ENCODE data around the gene MUC4.

DNA sequence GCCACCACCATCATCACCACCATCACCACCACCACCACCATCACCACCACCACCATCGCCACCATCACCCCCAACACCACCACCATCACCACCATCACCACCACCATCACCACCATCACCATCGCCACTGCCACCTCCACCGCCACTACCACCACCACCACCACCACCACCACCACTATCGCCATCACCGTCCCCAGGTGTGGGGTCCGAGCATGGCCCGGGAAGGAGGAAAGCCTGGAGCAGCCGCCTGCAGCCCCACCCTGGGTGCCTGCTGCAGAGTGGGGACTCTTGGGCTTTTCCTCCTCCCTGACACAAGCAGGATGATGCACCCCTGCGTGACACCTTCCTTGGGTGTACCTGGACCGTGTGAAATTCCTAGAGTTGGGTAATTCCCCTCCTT, 43.9 kb downstream of the MUC4 start:
- TF ChIP-seq CTCF (IDR thresholded peaks at IDR 0.05) (no peak), ZFX (IDR thresholded peaks at IDR 0.05; ENCODE audit: borderline replicate concordance) (no peak)
